HTERT RPE-1 (cell line): ENCODE measurements around the gene TMEM132A.

Source experiments
- in situ Hi-C: fragments of 300-500 bp; cut with MboI; formaldehyde crosslinking; loops from 4 replicates; pipeline ENCODE4 v1.14.3; 2020; ENCODE audit warnings: low sequenced_read_pairs

TMEM132A gene

GRCh38 chr11:60935676-60936442 is 11.6 kb downstream of the TMEM132A start:
- in situ Hi-C loops = no loop called here

DNA sequence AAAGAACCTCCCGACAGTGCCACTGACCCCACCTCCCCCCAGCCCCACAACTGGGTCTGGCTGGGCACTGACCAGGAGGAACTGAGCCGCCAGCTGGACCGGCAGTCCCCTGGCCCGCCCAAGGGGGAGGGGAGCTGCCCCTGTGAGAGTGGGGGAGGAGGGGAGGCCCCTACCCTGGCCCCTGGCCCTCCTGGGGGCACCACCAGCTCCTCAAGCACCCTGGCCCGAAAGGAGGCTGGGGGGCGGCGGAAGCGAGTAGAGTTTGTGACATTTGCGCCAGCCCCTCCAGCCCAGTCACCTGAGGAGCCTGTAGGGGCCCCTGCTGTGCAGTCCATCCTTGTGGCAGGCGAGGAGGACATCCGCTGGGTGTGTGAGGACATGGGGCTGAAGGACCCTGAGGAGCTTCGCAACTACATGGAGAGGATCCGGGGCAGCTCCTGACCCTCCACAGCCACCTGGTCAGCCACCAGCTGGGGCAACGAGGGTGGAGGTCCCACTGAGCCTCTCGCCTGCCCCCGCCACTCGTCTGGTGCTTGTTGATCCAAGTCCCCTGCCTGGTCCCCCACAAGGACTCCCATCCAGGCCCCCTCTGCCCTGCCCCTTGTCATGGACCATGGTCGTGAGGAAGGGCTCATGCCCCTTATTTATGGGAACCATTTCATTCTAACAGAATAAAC is 12.3 kb downstream of the TMEM132A start:
- in situ Hi-C loops = no loop called here

GRCh38 chr11:60937144-60937527 is 12.9 kb downstream of the TMEM132A start:
- in situ Hi-C loops = no loop called here

DNA sequence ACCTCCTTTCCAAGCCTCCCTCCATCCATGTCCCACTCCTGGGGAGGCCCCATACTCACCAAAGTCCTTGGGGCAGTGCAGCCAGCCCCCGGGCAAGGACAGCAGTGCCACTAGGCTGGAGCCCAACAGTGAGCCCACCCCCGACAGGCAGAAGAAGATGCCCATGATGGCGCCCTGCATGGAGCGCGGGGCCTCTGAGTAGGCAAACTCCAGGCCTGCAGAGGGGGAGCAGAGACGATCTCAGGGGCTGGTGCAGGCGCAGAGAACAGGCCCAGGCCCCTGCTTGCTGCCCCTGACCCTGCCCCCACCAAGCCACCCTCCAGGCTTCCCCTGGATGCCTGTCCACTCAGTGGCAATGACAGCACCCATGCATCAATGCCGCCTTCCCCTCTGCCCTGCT is 13.6 kb downstream of the TMEM132A start:
- in situ Hi-C loops = no loop called here

- in situ Hi-C loops = no loop called here
These were observed 14.2 kb downstream of the TMEM132A start for GRCh38 chr11:60938500-60938899.

GRCh38 chr11:60939301-60939700 is 15.0 kb downstream of the TMEM132A start:
- in situ Hi-C loops = no loop called here

GRCh38 chr11:60939855-60940254 is 15.6 kb downstream of the TMEM132A start:
- in situ Hi-C loops = no loop called here

DNA sequence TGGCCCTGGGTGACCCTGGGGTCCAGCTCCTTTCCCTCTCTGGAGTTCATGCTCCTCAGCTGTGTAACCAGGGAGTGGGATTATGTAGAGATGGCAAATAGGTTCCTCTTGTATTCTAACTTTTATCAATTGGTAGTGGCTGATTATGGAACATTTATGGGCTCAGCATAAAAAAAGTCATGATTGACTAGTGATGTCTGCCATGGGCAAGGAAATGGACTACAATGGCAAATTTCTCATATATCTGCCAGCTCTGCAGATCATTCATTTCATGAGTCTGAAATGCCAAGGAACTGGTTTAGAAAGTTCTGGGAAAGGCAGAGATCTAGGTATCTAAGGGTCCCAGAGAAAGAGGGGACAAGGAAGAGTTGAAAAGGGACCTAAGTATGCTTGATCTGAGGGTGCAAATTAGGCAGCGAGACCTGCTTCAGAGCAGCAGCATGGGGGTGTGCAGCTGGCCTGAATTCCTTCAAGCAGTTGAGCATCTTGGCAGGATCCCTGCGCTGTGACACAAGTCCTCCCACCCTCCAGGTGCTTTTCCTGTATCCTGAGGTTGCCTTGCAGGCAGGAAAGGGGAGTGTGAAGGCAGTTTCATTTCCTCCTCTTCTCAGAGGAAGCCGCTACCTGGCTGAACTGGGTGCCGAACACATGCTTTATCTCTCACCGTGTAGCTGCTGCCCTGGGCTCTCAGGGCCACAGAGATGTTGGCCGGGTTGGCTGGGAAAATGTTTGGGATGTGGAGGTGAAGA is 17.3 kb downstream of the TMEM132A start:
- in situ Hi-C loops = no loop called here

- in situ Hi-C loops = no loop called here
These were observed 18.0 kb downstream of the TMEM132A start for GRCh38 chr11:60942219-60942618.

DNA sequence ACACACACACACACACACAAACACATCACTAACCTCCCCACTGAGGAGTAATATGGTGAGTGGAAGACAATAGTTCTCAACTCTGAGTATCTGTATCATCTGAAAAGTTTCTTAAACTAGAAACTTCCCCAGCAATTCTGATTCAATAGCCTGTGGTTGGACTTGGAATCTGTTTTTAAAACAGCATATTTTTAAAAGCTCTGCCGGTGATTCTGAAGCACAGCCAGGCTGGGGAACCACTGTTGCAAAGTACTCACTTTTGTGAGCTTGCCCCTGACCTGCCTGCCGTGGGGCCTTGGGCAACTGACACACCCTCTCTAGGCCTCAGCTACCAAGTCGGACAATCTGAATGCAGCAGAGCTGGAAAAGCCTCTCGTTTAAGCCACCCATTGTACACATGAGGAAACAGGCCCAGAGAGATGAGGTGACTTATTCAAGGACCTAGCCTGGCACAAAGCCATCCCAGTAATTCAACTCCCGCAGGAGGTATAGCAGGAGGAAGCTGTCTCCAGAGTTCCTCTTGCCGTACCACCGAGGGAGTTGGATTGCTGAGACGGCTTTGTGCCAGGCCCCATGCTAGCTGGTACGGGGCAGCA is 18.8 kb downstream of the TMEM132A start:
- in situ Hi-C loops = no loop called here

- in situ Hi-C loops = no loop called here
These were observed 20.4 kb downstream of the TMEM132A start for GRCh38 chr11:60944490-60945294.

- in situ Hi-C loops = no loop called here
These were observed 21.0 kb downstream of the TMEM132A start for GRCh38 chr11:60945295-60945667.

- in situ Hi-C loops = no loop called here
These were observed 22.5 kb downstream of the TMEM132A start for GRCh38 chr11:60946601-60947264.

DNA sequence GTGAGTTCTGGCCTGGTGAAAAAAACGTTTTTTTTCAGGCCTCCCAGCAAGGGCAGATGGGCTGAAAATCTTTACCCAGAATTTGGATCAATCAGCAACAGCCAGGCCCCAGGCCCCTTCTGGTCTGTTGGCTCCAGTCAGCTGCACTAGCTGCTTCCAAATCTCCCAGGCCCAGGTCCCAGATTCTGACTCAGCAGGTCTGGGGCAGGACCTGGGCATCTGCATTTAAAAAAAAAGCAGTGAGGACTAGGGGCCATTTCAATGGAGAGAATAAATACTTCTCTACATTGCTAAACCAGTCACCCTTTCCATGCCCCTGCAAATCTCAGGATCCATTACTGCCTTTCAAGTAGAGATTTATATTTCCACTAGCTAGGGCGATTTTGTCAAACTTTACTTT is 23.4 kb downstream of the TMEM132A start:
- in situ Hi-C loops = no loop called here

DNA sequence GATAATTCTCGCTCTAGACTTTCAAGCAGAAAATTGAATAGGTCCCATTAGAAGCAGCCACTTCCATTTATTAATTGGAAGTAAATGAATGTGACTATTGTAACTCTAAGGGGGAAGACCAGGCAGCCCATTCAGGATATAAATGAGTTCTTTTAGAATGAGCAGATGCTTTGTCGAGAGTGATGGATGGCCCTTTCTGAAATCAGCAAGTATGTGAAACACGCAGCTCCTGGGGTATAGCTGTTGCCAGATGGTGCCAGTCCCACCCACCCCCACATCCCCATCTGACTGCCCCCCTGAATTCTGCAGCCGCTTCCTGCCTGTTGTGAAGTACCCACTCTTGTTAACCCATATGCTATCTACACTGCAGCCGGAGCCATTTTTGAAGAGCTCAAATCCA is 24.0 kb downstream of the TMEM132A start:
- in situ Hi-C loops = no loop called here

- in situ Hi-C loops = no loop called here
These were observed 25.8 kb downstream of the TMEM132A start for GRCh38 chr11:60950024-60950423.

DNA sequence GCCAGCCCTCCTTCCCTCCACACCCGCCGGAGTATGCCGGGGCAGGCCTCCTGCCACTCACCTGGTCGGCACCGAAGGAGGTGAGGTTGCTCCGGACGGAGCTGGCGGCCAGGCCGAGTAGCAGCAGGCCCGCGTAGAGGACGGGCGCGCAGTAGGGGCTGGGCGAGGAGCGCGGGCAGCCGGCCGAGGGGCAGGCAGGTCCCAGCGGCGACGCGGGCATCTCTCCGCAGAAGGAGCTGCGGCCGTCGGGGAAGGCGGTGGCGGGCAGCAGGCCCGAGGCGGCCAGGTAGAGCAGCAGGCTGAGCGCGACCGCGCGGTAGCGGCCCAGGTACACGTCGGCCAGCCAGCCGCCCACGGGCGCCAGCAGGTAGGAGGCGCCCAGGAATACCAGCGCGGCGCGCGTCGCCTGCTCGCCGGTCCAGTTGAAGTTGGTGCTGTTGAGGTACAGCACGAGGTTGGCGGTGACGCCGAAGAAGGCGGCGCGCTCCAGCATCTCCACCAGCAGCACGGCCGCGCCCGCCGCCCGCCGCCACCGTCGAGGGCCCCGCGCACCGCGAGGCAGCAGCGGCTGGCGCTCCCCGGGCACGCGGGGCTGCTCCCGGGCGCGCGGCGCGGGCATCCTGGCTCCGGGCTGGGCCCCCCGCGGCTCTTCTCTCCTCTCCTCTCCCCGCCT is 26.8 kb downstream of the TMEM132A start:
- in situ Hi-C loops = no loop called here

DNA sequence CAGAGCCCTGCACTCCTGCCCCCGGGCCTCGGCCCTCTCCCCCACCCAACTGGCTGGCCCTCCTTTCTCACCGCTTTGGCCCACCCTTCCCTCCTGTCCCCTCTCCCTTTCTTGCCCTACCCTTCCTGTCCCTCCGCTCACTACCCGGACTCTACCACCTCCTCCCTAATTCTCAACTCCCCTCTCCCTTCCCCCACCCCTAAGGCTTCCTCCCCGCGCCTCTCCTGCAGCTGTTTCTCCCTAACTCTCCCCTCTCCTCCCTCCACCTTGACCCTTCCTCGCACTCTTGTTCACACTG is 27.3 kb downstream of the TMEM132A start:
- in situ Hi-C loops = no loop called here

- in situ Hi-C loops = no loop called here
These were observed 27.9 kb downstream of the TMEM132A start, which contains the start of gene SLC15A3 for GRCh38 chr11:60951904-60952741. TSS of gene SLC15A3 (minus strand) at chr11:60952176. CDS start at chr11:60951551, 625 bp downstream.
